Measurements from ENCODE around the gene FBXO17. TPM values are rescaled to one million over a fixed set of nuclear protein-coding genes. Genes with fewer than 3 reads are reported as not detected.

FBXO17 gene
- total RNA-seq, 2 donors from 2014 or later, result not detected

DNA sequence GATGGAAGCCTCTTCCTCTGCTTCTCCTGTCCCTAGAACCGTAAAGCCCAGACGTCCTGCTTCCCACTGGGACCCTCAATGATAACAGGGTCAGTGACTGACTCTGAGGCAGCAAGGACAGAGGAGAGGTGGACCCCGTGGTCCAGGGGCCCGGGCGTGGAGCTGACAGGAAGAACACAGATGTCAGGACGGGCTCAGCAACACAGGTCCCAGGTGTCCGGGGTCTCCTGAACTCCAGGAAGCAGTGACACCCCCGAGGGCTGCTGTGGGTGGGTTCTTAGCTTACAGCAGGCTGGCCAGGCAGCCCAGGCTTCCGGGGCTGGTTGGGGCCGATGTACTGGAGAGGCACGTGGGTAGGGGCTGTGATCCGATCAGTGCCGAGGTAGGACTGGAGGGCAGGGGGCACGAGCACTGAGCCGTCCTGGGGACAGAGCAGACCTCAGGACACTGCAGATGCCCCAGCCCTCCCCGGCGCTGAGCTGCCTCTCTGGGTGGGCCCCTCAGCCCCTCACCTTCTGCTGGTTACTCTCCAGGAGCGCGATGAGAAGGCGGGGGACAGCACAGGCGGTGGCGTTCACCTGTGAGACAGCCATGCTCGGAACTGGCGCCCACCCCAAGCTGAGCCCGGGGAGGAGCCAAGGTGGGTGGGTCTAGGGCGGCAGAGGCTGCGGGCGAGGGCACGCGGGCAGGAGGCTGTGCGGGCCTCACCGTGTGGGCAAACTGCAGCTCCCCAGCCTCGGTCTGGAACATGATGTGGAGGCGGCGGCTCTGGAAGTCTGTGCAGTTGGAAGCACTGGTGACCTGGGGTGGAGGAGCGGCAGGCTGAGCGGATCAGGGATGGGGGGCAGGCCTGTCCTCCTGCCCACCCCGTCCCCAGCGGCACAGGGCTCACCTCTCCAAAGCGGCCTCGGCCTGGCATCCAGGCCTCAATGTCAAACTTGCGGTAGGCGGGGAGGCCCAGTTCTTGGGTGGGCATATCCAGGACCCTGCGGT, 59.9 kb downstream of the FBXO17 start:
- no peak for ATAC-seq (replicated peaks in 1 of 2)
- Mint-ChIP-seq H3K4me3 (no peak overlapping the region), H3K4me1 (ENCODE audit: low read depth) (peaks cover 6% of the 10 kb centered on the region), H3K27ac (no peak overlapping the region), H3K27me3 (ENCODE audit: low read depth) (no peaks in the 10 kb centered on the region), H3K9me3 (no peaks in the 10 kb centered on the region), H3K36me3 (ENCODE audit: insufficient read depth in 2 of 2) (peaks cover 0 to 3% of the 10 kb centered on the region in 2 donors)
- DNase-seq, result no peak

DNA sequence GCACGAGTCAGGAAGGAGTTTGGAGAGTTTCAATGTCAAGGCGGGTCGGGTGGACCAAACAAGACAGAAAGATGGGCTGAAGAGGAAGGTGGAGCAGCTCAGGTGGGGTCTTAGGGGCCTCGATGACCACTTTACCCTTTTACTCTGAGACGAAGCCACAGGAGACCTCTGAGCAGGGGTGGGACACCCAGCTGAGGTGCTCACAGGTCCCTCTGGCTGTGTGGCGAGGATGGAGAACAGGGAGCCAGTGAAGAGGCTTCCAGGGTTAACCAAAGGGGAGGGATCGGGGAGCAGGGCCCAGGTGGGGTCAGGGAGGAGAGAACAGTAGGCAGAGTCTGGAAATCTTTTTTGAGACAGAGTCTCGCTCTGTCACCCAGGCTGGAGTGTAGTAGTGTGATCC, 61.6 kb downstream of the FBXO17 start:
- Mint-ChIP-seq H3K4me1 (ENCODE audit: low read depth) (peaks cover 6% of the 10 kb centered on the region), H3K27me3 (ENCODE audit: low read depth) (no peaks in the 10 kb centered on the region), H3K27ac (no peak overlapping the region), H3K4me3 (no peak overlapping the region), H3K36me3 (ENCODE audit: insufficient read depth in 2 of 2) (peaks cover 0 to 2% of the 10 kb centered on the region in 2 donors), H3K9me3 (no peaks in the 10 kb centered on the region)
- DNase-seq (no peak), ATAC-seq (replicated peaks in 1 of 2) (no peak)

DNA sequence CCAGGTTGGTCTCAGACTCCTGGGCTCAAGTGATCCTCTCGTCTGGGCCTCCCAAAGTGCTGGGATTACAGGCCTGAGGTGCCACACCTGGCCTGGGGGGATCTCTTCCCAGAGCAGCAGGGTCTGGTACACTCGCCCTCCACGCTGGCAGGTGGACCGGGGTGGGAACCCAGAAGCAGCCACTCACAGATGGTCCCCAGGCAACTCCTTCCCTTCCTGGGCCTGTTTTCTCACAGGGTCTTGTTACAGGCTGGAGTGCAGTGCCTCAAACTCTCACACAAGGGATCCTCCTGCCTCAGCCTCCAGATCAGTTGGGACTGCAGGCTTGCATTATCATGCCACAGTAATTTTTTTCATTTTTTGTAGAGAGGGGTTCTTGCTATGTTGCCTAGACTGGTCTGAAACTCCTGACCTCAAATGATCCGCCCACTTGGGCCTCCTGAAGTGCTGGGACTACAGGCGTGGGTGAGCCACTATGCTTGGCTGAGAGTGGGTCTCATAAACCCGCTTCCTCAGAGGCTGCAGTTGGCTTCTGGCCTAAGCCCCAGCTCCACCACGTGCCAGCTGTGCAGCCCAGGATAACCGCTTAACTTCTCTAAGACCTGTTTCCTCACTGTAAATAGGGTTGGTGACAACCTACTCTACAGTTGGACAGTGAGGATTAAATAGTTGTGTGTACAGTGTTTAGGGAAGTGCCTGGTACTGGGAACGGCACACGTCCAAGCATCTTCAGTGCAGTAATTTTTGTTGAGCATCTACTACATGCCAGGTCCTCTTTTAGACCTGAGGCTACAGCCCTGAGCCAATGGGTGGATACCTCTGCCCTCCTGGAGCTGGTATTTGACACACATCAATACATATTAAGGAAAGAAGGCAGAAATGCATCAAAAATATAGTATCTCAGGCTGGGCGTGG, 62.7 kb downstream of the FBXO17 start:
- Mint-ChIP-seq H3K9me3 (no peaks in the 10 kb centered on the region), H3K27me3 (ENCODE audit: low read depth) (no peaks in the 10 kb centered on the region), H3K4me1 (ENCODE audit: low read depth) (peaks cover 6% of the 10 kb centered on the region), H3K36me3 (ENCODE audit: insufficient read depth in 2 of 2) (peaks cover 1 to 3% of the 10 kb centered on the region in 2 donors), H3K4me3 (no peak overlapping the region), H3K27ac (peak overlapping the region; percentile 22)
- DNase-seq (no peak), ATAC-seq (replicated peaks in 1 of 2) (peak in 1 of 2 donors; percentile 31)

DNA sequence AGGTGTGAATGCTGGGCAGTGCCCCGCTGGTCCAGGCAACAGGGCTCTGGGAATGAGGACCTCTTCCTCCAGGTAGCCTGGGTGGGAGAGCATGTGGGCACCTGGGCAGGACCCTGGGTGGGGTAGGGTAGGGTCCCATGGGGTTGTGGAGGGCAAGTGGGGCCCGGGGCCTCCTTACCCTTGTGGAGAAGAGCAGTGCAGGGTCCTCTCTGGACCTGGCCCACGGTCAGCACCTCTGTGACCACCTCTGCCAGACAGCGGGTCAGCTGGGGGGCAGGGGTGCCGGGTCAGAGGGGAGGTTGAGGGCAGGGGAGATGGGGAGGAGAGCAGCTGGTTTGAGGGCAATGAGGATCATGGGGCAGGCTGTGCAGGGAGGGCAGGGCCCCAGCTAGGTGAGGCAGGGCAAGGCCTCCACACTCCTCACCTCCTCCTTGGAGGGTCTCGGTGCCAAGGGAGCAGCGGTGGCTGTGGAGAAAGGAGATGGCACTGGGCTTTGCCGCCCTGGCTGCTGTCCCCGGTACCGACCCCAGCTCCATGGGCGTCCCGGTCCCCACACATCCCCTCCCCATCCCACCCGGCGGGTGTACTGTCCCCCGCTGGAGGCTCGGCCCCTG, 64.0 kb downstream of the FBXO17 start:
- Mint-ChIP-seq H3K27ac (no peak overlapping the region), H3K4me1 (ENCODE audit: low read depth) (peaks cover 6% of the 10 kb centered on the region), H3K36me3 (ENCODE audit: insufficient read depth in 2 of 2) (peaks cover 7 to 8% of the 10 kb centered on the region in 2 donors), H3K4me3 (no peak overlapping the region), H3K9me3 (no peaks in the 10 kb centered on the region), H3K27me3 (ENCODE audit: low read depth) (no peaks in the 10 kb centered on the region)
- no peak for ATAC-seq (replicated peaks in 1 of 2)
- DNase-seq, result no peak

DNA sequence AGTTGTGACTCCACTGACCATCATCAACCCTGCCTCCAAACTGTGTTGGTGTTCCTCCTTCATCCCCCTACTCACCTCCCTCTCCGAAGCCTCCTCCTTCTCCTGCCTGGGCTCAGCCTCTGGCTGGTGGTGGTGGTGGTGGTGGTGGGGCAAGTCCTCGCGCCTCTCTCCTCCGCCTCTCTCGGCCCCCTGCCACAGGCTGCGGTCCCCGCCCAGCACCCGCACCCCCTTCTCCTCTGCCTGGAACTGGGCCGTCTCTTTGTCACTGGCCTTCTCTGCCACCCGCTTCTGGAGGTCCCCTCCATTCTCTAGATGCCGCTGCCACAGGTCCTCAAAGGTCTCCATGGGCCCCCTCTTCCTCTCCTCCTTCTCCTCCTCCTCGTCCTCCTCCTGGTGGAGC, 65.1 kb downstream of the FBXO17 start:
- H3K9me3 Mint-ChIP-seq, result no peaks in the 10 kb centered on the region
- no peak overlapping the region for H3K27ac Mint-ChIP-seq
- ATAC-seq (replicated peaks in 1 of 2) (no peak), DNase-seq (no peak)
- H3K27me3 Mint-ChIP-seq (ENCODE audit: low read depth), result no peaks in the 10 kb centered on the region
- peaks cover 7 to 8% of the 10 kb centered on the region in 2 donors for H3K36me3 Mint-ChIP-seq (ENCODE audit: insufficient read depth in 2 of 2)
- H3K4me1 Mint-ChIP-seq (ENCODE audit: low read depth), result peaks cover 6% of the 10 kb centered on the region
- no peak overlapping the region for H3K4me3 Mint-ChIP-seq

DNA sequence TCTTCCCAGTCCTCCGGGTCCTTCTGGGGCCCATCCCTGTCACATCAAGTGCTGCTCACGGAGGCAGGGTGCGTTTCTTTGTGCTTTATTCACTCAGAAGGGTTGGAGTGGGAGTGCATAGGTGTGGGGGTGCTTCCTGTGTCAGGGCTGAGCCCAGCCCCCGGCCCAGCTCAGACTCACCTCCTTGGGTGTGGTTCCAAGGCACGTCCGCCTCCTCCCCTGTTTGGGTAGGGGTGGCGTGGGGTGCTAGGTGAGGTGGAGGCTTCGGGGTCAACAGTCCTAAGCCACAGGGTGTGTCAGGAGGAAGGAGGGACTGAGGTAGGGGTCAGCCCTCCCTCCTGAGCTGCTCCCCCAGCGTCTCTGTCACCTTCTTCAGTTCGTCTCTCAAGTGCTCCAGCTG, 66.6 kb downstream of the FBXO17 start:
- no peak overlapping the region for H3K4me3 Mint-ChIP-seq
- no peak overlapping the region for H3K27ac Mint-ChIP-seq
- DNase-seq (no peak), ATAC-seq (replicated peaks in 1 of 2) (no peak)
- peaks cover 8 to 15% of the 10 kb centered on the region in 2 donors for H3K36me3 Mint-ChIP-seq (ENCODE audit: insufficient read depth in 2 of 2)
- peaks cover 6% of the 10 kb centered on the region for H3K4me1 Mint-ChIP-seq (ENCODE audit: low read depth)
- no peaks in the 10 kb centered on the region for H3K9me3 Mint-ChIP-seq
- no peaks in the 10 kb centered on the region for H3K27me3 Mint-ChIP-seq (ENCODE audit: low read depth)

DNA sequence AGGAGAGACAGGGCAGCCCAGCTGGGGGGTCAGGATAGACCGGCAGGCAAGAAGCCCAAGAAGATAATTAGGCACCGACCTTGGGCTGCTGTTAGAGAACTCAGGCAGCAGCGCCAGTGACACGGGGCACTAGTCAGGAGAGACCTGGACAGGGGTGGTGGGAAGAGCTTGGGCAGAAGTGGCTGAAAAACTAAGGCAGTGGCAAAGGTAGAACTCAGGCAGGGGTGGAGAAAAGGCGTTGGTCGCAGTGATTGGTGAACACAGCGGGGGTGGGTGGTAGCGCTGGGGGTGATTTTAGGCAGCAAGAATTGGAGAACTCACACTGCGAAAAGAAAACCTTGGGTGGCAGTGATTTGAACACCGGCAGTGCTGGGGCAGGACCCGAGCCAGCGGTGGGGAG, 67.9 kb downstream of the FBXO17 start:
- Mint-ChIP-seq H3K9me3 (no peaks in the 10 kb centered on the region), H3K4me3 (no peak overlapping the region), H3K4me1 (ENCODE audit: low read depth) (peaks cover 4% of the 10 kb centered on the region), H3K27me3 (ENCODE audit: low read depth) (no peaks in the 10 kb centered on the region), H3K27ac (no peak overlapping the region), H3K36me3 (ENCODE audit: insufficient read depth in 2 of 2) (peaks cover 8 to 17% of the 10 kb centered on the region in 2 donors)
- ATAC-seq (replicated peaks in 1 of 2), result no peak
- DNase-seq, result no peak

DNA sequence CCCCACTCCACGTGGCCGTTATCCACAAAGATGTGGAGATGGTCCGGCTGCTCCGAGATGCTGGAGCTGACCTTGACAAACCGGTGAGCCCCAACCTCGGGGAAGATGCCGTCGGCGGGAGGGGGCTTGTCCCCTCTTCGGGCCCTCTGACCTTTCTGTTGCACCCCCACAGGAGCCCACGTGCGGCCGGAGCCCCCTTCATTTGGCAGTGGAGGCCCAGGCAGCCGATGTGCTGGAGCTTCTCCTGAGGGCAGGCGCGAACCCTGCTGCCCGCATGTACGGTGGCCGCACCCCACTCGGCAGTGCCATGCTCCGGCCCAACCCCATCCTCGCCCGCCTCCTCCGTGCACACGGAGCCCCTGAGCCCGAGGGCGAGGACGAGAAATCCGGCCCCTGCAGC, 68.3 kb downstream of the FBXO17 start:
- Mint-ChIP-seq H3K27ac (no peak overlapping the region), H3K36me3 (ENCODE audit: insufficient read depth in 2 of 2) (peaks cover 8 to 18% of the 10 kb centered on the region in 2 donors)

DNA sequence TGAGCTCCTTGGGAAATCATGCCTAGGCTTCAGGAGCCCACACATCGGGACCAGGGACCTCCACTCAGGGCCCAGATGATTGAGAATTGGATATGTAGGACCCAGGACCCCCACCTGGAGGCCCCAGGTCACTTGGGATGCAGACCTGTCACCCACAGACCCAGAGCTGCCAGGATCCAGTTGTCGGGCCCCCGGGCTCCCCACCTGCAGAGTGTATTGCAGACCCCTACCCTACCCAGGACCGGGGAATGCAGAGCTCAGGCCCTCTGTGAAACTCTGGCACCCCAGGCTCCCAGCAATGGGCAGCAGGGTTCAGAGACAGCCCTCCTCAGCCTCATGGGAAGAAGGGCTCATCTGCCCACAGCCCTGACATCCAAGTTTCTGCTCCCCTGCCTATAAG, 69.9 kb downstream of the FBXO17 start:
- Mint-ChIP-seq H3K9me3 (peaks cover 0 to 2% of the 10 kb centered on the region in 2 donors), H3K27ac (no peak overlapping the region), H3K36me3 (ENCODE audit: insufficient read depth in 2 of 2) (peaks cover 12 to 27% of the 10 kb centered on the region in 2 donors), H3K4me1 (ENCODE audit: low read depth) (peaks cover 10% of the 10 kb centered on the region), H3K4me3 (no peak overlapping the region), H3K27me3 (ENCODE audit: low read depth) (no peaks in the 10 kb centered on the region)
- DNase-seq (no peak), ATAC-seq (replicated peaks in 1 of 2) (no peak)

More for the DNA sequence above, 68.3 kb downstream of the FBXO17 start:
- no peaks in the 10 kb centered on the region for H3K9me3 Mint-ChIP-seq
- no peaks in the 10 kb centered on the region for H3K4me1 Mint-ChIP-seq (ENCODE audit: low read depth)
- no peaks in the 10 kb centered on the region for H3K27me3 Mint-ChIP-seq (ENCODE audit: low read depth)
- DNase-seq, result no peak
- no peak for ATAC-seq (replicated peaks in 1 of 2)
- no peak overlapping the region for H3K4me3 Mint-ChIP-seq

DNA sequence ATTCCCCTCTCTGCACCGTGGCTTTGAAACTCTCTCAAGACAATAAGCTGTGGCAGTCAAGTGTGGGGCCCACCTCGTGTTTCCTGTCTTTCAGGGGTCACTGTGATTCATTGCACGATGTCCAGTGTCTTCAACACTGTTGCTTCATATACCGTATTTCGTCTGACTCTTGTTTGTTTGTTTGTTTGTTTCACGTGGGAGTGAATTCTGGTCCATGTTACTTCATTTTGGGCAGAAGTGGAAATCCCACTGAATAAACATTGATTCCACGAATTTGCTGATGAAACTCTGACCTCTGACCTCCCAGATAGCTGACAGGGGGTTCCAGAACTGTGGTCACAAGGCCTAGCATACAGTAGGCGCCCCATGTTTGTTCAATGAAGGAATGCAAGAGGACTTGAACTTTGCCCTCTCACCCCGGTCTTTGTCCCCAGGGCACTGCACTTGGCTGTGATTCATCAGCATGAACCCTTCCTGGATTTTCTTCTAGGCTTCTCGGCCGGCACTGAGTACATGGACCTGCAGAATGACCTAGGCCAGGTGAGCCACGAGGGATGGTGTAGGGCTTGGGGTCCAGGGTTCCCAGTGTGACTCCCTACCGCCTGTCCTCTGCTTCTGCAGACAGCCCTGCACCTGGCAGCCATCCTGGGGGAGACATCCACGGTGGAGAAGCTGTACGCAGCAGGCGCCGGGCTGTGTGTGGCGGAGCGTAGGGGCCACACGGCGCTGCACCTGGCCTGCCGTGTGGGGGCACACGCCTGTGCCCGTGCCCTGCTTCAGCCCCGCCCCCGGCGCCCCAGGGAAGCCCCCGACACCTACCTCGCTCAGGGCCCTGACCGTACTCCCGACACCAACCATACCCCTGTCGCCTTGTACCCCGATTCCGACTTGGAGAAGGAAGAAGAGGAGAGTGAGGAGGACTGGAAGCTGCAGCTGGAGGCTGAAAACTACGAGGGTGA, 70.7 kb downstream of the FBXO17 start:
- ATAC-seq (replicated peaks in 1 of 2) (no peak), DNase-seq (no peak)
- Mint-ChIP-seq H3K27ac (no peak overlapping the region), H3K9me3 (peaks cover 0 to 2% of the 10 kb centered on the region in 2 donors), H3K36me3 (ENCODE audit: insufficient read depth in 2 of 2) (peaks cover 15 to 27% of the 10 kb centered on the region in 2 donors), H3K27me3 (ENCODE audit: low read depth) (no peaks in the 10 kb centered on the region), H3K4me1 (ENCODE audit: low read depth) (peaks cover 12% of the 10 kb centered on the region), H3K4me3 (no peak overlapping the region)

DNA sequence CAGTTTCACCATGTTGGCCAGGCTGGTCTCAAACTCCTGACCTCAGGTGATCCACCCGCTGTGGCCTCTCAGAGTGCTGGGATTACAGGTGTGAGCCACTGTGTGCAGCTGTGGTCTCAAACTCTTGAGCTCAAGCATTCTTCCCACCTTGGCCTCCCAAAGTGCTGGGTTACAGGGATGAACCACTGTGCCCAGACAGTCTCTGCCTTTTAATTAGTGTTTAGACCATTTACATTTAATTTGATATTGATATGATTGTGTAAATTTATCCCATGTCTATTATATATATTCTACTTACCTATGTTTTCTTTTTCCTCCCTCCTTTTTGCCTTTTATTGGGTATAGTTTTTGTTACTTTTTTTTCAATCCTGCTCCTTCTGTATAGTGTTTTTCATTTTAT, 73.9 kb downstream of the FBXO17 start:
- peaks cover 9 to 22% of the 10 kb centered on the region in 2 donors for H3K36me3 Mint-ChIP-seq (ENCODE audit: insufficient read depth in 2 of 2)
- ATAC-seq (replicated peaks in 1 of 2) (no peak), DNase-seq (no peak)
- peaks cover 31% of the 10 kb centered on the region for H3K4me1 Mint-ChIP-seq (ENCODE audit: low read depth)
- peaks cover 0 to 2% of the 10 kb centered on the region in 2 donors for H3K9me3 Mint-ChIP-seq
- peak overlapping the region; percentile 57 for H3K27ac Mint-ChIP-seq
- H3K27me3 Mint-ChIP-seq (ENCODE audit: low read depth), result no peaks in the 10 kb centered on the region
- H3K4me3 Mint-ChIP-seq, result peak overlapping the region; percentile 7 to 66

DNA sequence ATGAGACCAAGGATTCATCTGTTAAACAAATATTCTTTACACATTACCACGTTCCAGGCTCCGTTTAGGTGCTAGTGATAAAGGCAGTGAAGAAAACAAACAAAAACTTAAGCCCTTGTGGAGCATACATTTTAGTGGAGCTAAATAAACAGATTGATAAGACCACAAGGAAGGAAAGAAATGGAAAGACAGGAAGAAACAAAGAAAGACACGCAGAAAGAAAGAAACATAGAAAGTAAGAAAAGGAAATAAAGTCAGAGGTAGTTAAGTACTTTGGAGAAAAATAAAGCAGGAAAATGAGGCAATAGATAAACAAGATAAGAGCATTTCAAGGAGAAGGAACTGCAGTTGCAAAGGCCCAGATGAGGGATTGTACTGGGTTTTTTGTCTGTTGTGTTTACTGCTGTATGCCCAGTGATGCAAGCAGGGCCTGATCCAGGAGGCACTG, 74.8 kb downstream of the FBXO17 start:
- peak overlapping the region; percentile 92 for H3K27ac Mint-ChIP-seq
- peaks cover 0 to 2% of the 10 kb centered on the region in 2 donors for H3K9me3 Mint-ChIP-seq
- H3K27me3 Mint-ChIP-seq (ENCODE audit: low read depth), result no peaks in the 10 kb centered on the region
- H3K4me3 Mint-ChIP-seq, result peak overlapping the region; percentile 86 to 96
- H3K36me3 Mint-ChIP-seq (ENCODE audit: insufficient read depth in 2 of 2), result peaks cover 9 to 22% of the 10 kb centered on the region in 2 donors
- no peak for ATAC-seq (replicated peaks in 1 of 2)
- DNase-seq, result no peak
- H3K4me1 Mint-ChIP-seq (ENCODE audit: low read depth), result peaks cover 31% of the 10 kb centered on the region

All from activated T-cell treated with anti-CD3 and anti-CD28 coated beads, Interleukin-2, amount 50 U/mL, for 72 hours (primary cell).